ENCODE results near the gene ARL6IP4. TPM values are rescaled to one million over a fixed set of nuclear protein-coding genes. Genes with fewer than 3 reads are reported as not detected.

The ARL6IP4 gene
- total RNA-seq, 1 experiment from 2014 or later: 189 TPM

GRCh38 chr12:122961531-122962329 is 18.8 kb upstream of the ARL6IP4 start:
- no TSS peak for BruUV-seq (replicated peaks)
- no peaks in the 10 kb centered on the region for H3K27me3 ChIP-seq (replicated peaks; ENCODE audit: insufficient read depth, low read depth, low read length, poor library complexity)
- peaks cover 12% of the 10 kb centered on the region for H3K4me1 ChIP-seq (ENCODE audit: insufficient read depth, low read length, poor library complexity, severe bottlenecking)
- TF ChIP-seq CTCF (conservative IDR thresholded peaks at IDR 0.05; ENCODE audit: low read depth, low read length): no peak
- no peak for TF ChIP-seq EZH2 (IDR thresholded peaks at IDR 0.05; ENCODE audit: borderline replicate concordance, low read depth, low read length, poor library complexity, severe bottlenecking)
- no peak for DNase-seq (ENCODE audit: low spot score)
- H3K4me3 ChIP-seq (ENCODE audit: low read depth, low read length, poor library complexity, severe bottlenecking): no peak overlapping the region
- POLR2A ChIA-PET (ENCODE audit: low non-redundant PET): no interaction called here
- intact Hi-C loops (cut with micrococcal nuclease; ENCODE audit: unreplicated experiment): no loop called here
- no peaks in the 10 kb centered on the region for H3K9me3 ChIP-seq (ENCODE audit: low read depth, low read length, poor library complexity, severe bottlenecking)
- no peak overlapping the region for H3K27ac ChIP-seq (ENCODE audit: low read depth, low read length, poor library complexity, severe bottlenecking)
- CTCF ChIA-PET: no interaction called here
- H3K36me3 ChIP-seq (ENCODE audit: insufficient read depth, low read length, poor library complexity, severe bottlenecking): peaks cover 9% of the 10 kb centered on the region

- Histone ChIP-seq H3K4me3 (ENCODE audit: low read depth, low read length, poor library complexity, severe bottlenecking) (no peak overlapping the region), H3K27me3 (replicated peaks; ENCODE audit: insufficient read depth, low read depth, low read length, poor library complexity) (no peaks in the 10 kb centered on the region), H3K9me3 (ENCODE audit: low read depth, low read length, poor library complexity, severe bottlenecking) (no peaks in the 10 kb centered on the region), H3K27ac (ENCODE audit: low read depth, low read length, poor library complexity, severe bottlenecking) (no peak overlapping the region), H3K4me1 (ENCODE audit: insufficient read depth, low read length, poor library complexity, severe bottlenecking) (peaks cover 12% of the 10 kb centered on the region), H3K36me3 (ENCODE audit: insufficient read depth, low read length, poor library complexity, severe bottlenecking) (peaks cover 9% of the 10 kb centered on the region)
- ChIA-PET POLR2A (ENCODE audit: low non-redundant PET) (no interaction called here), CTCF (no interaction called here)
- DNase-seq (ENCODE audit: low spot score): no peak
- no TSS peak for BruUV-seq (replicated peaks)
- intact Hi-C loops (cut with micrococcal nuclease; ENCODE audit: unreplicated experiment): no loop called here
- no peak for TF ChIP-seq CTCF (conservative IDR thresholded peaks at IDR 0.05; ENCODE audit: low read depth, low read length)
- no peak for TF ChIP-seq EZH2 (IDR thresholded peaks at IDR 0.05; ENCODE audit: borderline replicate concordance, low read depth, low read length, poor library complexity, severe bottlenecking)
These were observed 16.6 kb upstream of the ARL6IP4 start for GRCh38 chr12:122963941-122964265.

GRCh38 chr12:122964439-122965257 is 15.8 kb upstream of the ARL6IP4 start:
- Histone ChIP-seq H3K4me1 (ENCODE audit: insufficient read depth, low read length, poor library complexity, severe bottlenecking) (peaks cover 12% of the 10 kb centered on the region), H3K4me3 (ENCODE audit: low read depth, low read length, poor library complexity, severe bottlenecking) (peak overlapping the region; percentile 58), H3K36me3 (ENCODE audit: insufficient read depth, low read length, poor library complexity, severe bottlenecking) (peaks cover 6% of the 10 kb centered on the region), H3K27me3 (replicated peaks; ENCODE audit: insufficient read depth, low read depth, low read length, poor library complexity) (no peaks in the 10 kb centered on the region), H3K27ac (ENCODE audit: low read depth, low read length, poor library complexity, severe bottlenecking) (no peak overlapping the region), H3K9me3 (ENCODE audit: low read depth, low read length, poor library complexity, severe bottlenecking) (no peaks in the 10 kb centered on the region)
- no peak for DNase-seq (ENCODE audit: low spot score)
- no TSS peak for BruUV-seq (replicated peaks)
- ChIA-PET POLR2A (ENCODE audit: low non-redundant PET) (interaction anchor here (0.6 kb wide), 1 partner anchor 492 kb away, joined by 18 read pairs; no protein-coding TSS in a partner anchor), CTCF (no interaction called here)
- intact Hi-C loops (cut with micrococcal nuclease; ENCODE audit: unreplicated experiment): loop anchor here (5.0 kb wide), 1 partner anchor 268 kb away; the partner anchor contains the start of genes MPHOSPH9 and MTRFR
- TF ChIP-seq CTCF (conservative IDR thresholded peaks at IDR 0.05; ENCODE audit: low read depth, low read length) (no peak), EZH2 (IDR thresholded peaks at IDR 0.05; ENCODE audit: borderline replicate concordance, low read depth, low read length, poor library complexity, severe bottlenecking) (no peak)

Measured in A673 (cell line).